ENCODE measurements around the gene TKT.

The TKT gene

DNA sequence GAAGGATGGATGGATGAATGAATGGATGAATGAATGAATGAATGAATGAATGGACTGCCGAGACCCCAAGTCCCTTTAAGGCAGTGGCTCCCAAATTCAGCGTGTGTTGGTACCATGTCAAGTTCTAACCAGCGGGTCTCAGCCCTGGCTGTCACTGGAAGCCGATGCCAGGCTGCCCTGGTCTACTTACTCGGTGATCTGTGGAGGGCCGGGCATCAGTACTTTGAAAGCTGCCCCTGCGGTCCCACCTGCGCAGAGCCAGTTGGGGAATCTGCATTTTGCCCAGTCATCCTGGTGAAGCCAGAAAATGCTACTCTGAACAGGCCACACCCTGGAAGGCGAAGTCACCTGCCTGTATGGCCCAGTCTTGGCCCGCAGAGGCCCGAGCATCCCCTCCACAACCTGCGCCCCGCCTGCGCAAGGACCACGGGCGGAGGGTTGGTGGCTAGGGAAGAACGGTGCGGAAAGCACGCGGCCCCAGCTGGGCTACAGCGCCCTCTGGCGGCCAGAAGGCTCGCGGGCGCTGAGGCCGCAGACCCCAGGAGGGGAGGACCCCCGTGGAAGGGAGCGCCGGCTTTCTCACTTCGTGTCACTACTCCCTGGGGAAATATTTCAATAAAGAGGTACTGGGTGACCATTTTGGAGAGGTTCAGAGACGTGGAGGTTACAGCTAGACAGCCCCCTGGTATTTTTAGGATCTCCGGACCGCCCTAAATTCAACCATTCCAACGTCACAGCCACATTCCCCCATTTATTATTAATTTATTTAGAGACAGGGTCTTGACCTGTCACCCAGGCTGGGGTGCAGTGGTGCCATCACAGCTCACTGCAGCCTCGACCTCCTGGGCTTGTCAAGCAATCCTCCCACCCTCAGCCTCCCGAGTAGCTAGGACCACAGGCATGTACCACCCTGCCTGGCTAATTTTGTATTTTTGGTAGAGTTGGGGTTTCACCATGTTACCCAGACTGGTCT, 59.9 kb downstream of the TKT start:
- DNase-seq, result peak; percentile 28 to 42

DNA sequence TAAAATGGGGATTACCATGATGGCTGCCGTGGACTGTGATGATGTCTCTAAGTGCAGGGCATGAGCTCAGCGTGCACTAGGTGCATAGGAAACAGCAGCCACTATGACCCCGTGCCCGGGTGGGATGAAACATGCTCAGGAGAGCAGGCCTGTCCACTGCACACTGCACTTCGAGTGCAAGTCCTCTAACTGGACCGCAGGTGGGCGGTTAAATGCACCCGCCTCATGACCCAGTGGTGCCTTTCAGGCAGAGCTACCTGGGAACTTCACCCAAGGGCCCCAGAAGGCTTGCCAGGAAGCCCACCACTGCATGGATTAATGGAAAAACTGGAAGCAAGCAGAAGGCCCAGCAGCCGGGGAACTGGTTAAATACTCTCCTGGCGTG, 60.8 kb downstream of the TKT start:
- no peak for DNase-seq

GRCh38 chr3:53194210-53195065, 61.4 kb downstream of the TKT start:
- DNase-seq, result peak in 1 of 2 experiments; percentile 14

DNA sequence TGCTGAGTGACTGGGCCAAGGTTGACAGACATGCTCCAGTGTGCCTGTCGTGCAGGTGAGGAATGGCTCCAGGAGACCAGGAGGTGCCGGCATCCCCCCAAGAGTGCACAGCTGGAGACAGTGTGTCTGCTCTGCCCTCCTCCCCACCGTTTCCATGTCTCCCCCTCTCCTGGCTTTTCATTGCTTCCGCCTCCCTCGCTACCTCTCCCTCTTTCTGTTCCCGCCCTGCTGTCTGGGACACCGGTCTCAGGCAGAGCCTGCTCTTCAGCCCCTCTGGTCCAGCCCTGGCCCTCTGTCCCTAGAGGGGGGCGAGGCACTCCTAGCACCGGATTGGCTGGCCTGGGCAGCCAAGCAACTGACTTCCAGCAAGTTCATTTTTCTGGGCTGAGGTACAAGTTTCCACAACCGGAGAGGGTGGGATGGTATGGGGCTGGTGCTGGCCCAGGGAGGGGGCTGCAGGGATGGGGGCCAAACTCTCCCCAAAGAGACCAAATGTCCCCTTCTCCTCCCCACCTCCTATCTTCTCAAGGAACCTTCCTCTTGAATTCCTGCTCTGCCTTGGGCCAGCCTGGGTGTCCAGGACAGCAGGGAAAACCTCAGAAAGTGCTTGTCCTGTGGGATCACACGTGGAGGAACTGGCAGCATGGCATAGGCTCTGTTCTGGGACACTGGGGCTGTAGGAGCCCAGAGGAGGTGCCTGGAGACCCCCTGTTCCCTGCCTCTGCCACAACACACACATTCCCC, 62.2 kb downstream of the TKT start:
- no peak for DNase-seq

DNA sequence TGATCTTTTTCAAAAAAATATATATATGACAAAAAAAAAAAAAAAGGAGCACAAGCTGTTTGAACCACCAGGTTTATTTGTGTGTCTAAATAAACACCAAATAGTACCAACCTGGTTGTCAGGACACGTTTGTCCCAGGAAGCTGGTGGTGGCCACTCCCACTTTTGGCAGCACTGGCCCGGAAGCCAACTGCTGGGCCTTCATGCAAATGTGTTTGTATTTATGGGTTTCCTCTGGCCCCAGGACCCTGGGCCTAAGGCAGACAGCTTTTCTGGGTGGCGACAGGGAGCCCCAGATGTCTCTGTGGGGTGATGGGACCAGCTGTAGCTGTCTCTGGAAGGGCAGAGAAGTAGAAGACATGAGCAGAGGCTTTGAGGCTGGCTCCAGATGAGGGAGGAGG, 63.2 kb downstream of the TKT start:
- no peak for DNase-seq

DNA sequence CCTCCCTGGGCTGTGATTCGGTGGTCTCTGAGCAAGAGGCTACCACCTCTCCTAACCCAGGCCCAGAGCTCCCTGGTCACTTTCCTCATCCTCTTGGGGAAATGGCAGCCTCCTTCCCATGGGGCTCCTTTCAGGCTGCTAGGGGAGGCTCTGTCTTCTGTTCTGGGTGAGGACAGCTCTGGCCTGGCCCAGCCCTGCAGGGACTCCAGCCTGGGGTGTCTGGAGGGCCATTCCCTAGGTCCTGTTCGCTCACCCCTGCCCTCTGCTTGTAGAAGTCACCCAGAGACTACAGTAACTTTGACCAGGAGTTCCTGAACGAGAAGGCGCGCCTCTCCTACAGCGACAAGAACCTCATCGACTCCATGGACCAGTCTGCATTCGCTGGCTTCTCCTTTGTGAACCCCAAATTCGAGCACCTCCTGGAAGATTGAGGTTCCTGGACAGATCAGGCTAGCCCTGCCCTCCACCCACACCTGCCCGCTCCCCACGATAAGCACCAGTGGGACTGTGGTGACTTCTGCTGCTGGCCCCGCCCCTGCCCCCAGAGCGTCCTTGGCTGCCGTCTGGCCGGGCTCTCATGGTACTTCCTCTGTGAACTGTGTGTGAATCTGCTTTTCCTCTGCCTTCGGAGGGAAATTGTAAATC, 63.9 kb downstream of the TKT start:
- no peak for DNase-seq

- DNase-seq, result no peak
These were observed 65.2 kb downstream of the TKT start for GRCh38 chr3:53190659-53191058.

- no peak for DNase-seq
These were observed 66.5 kb downstream of the TKT start for GRCh38 chr3:53189276-53189675.

GRCh38 chr3:53188720-53189119, 67.1 kb downstream of the TKT start:
- no peak for DNase-seq

GRCh38 chr3:53188136-53188685, 67.6 kb downstream of the TKT start:
- DNase-seq, result no peak

DNA sequence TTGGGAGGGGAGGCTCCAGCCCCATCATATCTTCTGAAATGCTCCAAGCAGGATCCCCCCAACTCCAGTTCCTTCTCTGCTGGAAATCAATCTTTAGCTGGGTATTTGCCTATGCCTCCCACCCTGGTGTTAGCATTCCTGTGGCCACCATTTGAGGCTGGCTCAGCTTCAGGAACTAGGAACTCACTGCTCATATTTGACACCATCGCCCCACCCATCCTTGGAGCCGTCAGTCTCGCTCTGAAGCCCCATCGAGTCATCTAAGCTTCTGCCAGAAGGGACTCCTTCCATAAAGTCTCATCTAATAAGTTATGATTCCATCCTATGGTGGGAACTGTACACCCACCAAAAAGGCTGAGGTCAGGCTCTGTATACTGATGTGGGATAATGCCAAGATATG, 68.4 kb downstream of the TKT start:
- no peak for DNase-seq

- DNase-seq, result no peak
These were observed 69.1 kb downstream of the TKT start for GRCh38 chr3:53186726-53187125.

GRCh38 chr3:53185761-53186465, 69.9 kb downstream of the TKT start:
- DNase-seq, result no peak

DNA sequence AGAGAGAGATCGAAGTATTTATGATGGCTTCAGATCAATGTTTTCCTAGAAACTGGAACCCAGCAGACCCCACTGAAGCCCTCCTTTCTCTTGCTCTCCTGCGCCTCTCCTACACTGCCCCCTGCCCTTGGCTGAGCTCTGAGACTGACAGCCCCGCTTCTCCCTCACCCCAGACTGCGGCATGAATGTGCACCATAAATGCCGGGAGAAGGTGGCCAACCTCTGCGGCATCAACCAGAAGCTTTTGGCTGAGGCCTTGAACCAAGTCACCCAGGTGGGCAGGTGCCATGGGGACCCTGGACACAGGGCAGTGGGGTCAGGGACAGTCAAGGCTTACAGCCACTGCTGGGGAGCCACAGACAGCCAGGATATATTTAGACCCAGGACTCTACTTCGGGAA, 71.1 kb downstream of the TKT start:
- DNase-seq, result no peak

- DNase-seq, result no peak
These were observed 72.3 kb downstream of the TKT start for GRCh38 chr3:53183514-53183913.

DNA sequence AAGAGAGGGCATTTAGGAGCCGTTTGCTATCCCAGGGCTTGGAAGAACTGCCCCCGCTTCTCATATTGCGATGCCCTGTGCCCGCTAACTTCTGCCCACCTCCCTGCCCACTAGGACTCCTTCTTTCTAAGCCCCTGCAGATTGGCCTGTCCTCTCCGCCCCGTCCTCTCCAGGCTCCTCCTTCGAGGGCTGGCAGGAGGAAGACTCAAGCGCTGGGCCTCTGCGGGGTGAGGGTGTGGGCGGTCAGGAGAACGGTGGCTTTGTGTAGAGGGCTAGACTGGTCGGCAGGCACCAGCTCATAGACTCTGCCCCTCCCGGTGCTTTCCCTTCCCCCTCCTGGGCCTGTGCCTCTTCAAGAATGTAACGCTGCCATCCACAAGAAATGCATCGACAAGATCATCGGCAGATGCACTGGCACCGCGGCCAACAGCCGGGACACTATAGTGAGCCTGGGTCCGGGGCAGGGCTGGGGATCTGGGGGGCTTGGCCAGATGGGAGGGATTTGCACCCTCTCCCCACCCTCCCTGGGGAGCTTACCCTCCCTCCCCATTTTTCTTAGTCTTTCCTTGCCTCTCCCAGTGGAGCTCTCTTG, 73.0 kb downstream of the TKT start:
- no peak for DNase-seq

- DNase-seq, result no peak
These were observed 74.3 kb downstream of the TKT start for GRCh38 chr3:53181528-53181927.

- no peak for DNase-seq
These were observed 74.8 kb downstream of the TKT start for GRCh38 chr3:53181024-53181371.

DNA sequence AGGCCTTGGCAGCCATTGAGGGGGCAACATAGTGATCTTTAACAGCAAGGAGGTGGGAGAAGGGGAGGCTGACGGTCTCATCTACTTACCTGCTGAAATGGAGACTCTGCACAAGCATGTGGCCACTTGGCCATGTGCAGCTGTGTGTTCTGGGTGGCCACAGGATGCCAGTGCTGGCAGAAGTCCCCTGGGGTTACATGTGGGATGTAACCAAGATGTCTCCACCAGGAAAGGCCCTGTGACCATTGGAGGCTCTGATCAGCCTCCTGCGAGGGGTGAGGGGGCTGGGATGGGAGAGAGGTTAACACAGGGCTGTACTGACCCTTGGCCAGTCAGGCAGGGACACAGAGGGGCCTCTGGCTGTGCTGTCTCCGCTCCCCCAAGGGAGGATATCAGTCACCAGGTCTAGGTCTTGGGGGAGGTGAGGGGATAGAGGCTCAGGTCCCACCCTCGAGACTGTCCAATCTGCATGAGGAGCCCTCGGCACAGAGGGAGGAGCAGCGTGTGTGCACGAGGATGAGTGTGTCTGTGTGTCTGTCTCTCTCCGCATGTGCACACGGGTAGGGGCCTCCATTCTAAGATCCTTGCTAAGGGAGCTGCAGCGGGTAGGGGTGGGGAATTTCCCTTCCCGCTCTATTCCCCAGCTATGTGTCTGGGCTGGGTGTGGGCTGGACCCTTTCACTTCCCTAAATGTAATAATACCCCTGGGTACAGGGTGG, 75.4 kb downstream of the TKT start:
- DNase-seq, result no peak

DNA sequence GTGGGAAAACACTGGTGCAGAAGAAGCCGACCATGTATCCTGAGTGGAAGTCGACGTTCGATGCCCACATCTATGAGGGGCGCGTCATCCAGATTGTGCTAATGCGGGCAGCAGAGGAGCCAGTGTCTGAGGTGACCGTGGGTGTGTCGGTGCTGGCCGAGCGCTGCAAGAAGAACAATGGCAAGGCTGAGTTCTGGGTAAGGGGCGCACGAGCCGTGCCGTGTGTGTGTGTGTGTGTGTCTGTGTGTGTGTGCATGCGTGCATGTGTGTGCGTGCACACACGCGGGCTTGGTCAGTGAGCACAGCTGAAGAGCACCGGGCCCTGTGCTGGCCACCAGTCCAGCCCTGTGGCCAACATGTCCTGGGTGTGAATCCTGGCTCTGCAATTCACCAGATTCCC, 76.2 kb downstream of the TKT start:
- no peak for DNase-seq

DNA sequence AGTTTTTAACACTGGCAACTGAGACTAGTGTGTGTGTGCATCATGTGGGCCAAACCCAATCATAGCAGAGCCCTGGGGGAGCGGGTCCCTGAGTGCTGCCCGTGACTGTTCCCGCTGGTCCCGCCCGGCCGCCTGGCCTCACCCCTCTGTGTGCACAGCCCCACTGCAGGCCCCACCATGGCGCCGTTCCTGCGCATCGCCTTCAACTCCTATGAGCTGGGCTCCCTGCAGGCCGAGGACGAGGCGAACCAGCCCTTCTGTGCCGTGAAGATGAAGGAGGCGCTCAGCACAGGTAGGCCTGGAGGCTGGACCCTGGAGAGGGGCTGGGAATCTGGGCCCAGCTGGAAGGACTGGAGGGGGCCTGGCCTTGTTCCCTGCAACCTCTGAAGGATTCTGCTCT, 77.6 kb downstream of the TKT start:
- DNase-seq, result no peak

Measured in NCI-H2081 (cell line).